CD4-positive, alpha-beta T cell treated with Interleukin-6 at 100 ng/mL for 8 hours (primary cell): Measurements from ENCODE around the gene DCUN1D4.
"Not testable (repeated sequence)": the region's sequence is repeated elsewhere in the genome, so short reads cannot be mapped to it uniquely, and the experiment has no call there.

Source experiments
- DNase-seq: peaks from one replicate; pipeline ENCODE4 v3.0.0-alpha.2; 2020; ENCODE audit warnings: mixed read lengths, low spot score

Gene DCUN1D4

GRCh38 chr4:51855270-51855669 is 12.3 kb downstream of the DCUN1D4 start:
- DNase-seq = no peak

GRCh38 chr4:51855751-51856150 is 12.8 kb downstream of the DCUN1D4 start:
- DNase-seq = no peak

GRCh38 chr4:51858605-51859202 is 15.8 kb downstream of the DCUN1D4 start:
- no peak for DNase-seq

DNA sequence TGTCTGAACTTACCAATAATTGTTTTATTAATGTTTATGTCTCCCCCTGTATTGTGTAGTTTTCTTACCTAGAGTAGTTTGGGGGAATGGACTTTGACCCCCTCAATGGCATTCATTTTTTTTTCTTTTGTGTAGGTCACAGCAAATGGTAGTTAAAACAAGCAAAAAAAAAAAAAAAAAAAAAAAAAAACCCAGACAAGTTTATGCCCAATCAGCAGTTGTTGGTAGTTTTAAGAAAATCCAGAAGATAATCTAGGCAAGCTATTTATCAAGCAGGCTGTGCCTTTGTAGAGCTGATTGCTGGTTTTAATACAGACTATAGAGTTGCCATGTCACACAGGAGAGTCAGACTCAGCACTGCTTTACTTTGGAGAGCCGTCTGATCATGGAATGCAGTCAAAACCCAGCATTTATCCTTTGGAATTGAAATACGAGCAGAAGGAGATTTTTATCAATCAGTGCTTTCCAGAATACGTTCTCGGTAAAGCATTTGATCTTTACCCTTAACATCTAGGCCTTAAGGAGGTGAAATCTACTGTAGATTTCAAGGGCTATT is 16.6 kb downstream of the DCUN1D4 start:
- no peak for DNase-seq

DNA sequence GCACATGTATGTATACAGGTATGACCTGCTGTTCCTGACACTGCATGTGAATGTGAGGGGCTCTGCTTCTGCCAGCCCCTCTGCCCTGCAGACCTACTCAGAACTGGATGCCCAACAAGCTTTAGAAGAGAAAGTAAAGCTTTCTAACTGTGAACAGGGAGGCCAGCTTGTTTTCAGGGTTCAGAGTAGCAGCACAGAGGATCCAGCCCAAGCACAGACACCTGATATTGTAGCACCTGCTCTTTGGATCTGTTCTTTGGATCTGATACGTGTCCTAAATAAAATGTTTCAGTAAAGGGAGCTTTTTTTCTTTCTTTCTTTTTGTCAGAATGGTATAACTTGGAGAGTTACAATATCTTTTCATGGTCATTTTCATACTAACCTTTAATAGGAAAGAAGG is 19.2 kb downstream of the DCUN1D4 start:
- no peak for DNase-seq

DNA sequence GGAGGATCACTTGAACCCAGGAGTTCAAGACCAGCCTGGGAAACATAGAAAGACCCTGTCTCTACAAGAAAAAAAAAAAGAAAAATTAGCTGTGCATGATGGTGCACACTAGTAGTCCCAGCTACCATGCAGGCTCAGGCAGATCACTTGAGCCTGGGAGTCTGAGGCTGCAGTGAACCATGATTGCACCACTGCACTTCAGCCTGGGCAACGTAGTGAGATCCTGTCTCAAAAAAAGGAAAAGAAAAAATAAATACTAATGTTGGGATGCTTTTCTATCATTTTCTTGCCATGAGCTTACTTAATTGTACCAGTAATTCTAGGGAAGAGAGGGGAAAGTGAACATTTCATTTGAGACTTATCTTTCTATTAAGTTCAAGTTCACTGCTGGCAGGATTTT is 19.8 kb downstream of the DCUN1D4 start:
- no peak for DNase-seq

DNA sequence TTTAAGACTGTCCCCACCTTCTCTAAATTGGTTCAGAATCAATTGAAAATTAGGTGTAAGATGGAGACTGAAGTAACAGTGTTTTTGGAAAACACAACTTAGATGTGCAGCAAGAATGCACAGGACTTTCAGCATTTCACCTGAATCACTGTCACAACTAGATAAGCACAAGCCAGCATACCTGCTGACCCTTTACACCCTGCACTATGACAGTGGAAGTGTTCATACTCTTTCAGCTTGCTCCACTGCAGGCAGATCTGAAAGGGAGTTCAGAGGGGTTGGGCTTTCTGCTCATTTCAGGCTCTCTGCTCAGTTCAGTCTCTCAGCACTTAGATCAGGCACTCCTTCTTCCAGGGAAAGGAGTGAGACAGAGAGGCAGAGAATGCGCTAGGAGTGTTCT is 22.8 kb downstream of the DCUN1D4 start:
- DNase-seq = no peak

DNA sequence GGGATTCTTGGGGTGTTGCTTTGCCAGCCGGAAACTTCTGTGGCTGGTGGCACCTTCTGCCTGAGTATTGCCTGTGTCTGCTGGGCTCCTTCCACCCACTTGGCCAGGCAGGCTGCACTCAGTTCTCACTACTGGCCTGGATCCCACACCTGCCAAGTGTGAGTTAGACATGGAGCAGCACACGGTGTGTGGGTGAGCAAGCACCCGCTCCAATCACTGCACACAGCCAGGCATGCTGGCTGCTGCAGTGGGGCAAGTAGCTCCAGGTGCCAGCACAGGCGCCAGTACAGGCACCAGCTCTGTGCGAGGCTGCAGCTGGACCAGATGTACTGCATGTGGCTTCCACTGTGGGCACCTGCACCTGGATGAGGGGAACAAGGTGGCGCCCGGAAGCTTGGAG is 23.9 kb downstream of the DCUN1D4 start:
- no peak for DNase-seq

DNA sequence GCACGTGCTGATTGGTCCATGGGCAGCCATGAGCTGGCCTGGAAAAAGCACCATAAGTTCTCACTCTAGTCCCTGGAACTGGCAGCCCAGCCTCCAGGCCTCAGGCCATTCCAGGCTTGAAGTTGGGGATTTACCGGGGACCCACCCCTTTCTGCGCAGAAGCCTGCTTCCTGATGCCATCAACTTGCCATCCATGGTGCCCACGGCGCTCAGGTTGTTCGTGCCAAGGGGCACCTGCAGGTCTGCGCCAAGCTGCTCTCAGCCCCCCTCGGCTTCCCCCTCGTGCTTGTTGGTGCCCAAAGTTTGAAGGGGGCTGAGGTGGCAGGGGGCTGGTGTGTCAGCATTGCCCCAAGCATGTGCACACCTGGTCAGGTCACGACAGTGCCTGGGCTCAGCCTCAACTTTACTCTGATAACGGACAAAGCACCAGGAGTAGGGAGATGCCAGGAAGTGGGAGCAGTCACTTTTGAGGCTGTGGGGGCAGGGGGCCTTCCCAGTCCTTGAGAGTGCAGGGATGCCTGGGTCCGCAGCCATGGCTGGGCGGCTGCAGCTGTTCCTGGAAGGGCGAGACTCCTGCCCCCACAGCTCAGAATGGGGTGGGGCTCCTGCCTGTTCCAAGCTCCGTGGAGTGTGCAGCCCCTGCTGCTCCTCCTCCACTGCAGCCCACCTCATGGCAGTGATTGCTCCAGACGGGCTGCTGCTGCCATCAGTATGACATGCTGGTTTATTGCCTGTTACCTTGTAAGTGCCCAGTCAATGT is 24.9 kb downstream of the DCUN1D4 start:
- no peak for DNase-seq

GRCh38 chr4:51868449-51868847 is 25.5 kb downstream of the DCUN1D4 start:
- no peak for DNase-seq

- DNase-seq = no peak
Observed at GRCh38 chr4:51870441-51871188, 27.7 kb downstream of the DCUN1D4 start.

GRCh38 chr4:51872283-51872997 is 29.5 kb downstream of the DCUN1D4 start:
- DNase-seq = no peak

DNA sequence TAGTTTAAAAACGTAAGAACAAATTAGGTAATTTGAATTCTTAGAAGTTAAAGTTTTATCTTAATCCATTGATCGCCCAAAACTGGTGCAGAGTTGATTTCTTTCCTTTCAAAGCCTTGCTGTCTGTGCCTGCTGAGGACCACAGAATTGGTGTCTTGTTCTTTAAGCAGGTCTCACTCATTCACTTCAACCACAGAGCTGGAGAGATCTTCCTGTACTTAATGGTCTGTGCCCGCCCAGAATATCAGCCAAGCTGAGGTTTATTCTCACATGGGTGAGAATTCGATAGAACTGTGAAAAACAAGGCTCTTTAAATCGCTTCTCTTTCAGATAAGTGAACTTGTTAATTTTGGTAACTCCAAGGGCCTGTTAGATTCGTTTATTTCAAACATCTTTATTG is 31.6 kb downstream of the DCUN1D4 start:
- DNase-seq = no peak

DNA sequence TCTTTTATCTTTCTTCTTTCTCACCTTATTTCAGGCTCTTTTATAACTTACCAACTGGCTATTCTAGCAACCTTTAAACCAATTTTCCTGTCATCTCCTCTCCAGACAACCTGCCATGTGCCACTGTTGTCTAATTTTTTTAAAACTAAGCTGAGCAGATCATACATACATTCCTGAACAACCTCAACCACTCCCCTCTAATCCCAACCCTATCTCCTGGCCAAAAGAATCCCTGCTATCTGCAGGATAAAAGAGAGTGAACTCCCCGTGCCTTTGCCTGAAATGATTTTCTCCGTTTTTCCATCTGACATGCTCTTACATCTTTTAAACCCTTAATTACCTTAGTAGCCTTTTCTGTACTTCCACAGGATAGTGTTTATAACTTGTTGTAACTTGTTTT is 35.5 kb downstream of the DCUN1D4 start:
- DNase-seq = no peak

DNA sequence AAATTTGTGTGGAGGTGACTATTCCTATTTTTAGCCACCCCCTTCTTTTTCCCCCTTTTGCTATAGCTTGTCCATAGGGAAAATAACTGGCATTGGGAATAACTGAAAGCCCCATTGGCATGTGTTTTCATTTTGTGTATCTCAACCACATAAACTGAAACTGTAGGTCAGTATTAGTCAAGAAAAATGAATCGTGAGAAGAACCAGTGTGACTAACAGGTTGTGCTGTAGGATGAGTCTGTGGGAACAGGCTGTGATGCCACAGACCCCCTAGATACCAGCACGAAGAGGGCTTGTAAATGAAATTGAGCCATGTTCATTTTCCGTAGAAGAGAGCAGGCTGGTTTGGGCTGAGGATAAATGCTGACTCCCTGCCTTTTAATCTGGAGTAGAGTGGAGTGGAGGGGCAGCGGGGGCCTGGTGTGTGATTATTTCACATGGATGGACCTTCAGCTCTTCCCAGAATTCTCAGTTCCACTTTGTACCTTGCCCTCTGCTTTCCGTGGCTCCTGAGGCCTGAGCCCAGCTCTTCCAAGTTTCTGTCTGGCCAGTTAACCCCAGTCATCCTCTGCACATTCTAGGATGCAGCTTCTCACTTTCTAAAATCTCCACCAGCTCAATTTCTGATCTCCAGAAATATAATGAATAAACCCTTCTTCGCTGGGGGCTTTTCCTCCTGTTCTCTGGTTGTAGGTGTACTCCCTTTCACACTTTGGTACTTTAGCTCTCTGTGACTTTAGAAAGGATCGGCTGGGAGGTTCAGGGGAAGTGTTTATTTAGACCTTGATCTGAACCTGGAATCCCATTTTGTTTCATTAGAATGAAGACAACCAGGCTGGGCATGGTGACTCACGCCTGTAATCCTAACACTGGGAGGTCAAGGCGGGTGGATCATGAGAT is 37.3 kb downstream of the DCUN1D4 start:
- no peak for DNase-seq

- DNase-seq = no peak
Observed at GRCh38 chr4:51884055-51884454, 41.1 kb downstream of the DCUN1D4 start.

GRCh38 chr4:51884606-51885005 is 41.7 kb downstream of the DCUN1D4 start:
- DNase-seq = no peak

GRCh38 chr4:51885363-51885762 is 42.4 kb downstream of the DCUN1D4 start:
- DNase-seq = no peak

GRCh38 chr4:51890760-51891159 is 47.8 kb downstream of the DCUN1D4 start:
- DNase-seq = no peak

DNA sequence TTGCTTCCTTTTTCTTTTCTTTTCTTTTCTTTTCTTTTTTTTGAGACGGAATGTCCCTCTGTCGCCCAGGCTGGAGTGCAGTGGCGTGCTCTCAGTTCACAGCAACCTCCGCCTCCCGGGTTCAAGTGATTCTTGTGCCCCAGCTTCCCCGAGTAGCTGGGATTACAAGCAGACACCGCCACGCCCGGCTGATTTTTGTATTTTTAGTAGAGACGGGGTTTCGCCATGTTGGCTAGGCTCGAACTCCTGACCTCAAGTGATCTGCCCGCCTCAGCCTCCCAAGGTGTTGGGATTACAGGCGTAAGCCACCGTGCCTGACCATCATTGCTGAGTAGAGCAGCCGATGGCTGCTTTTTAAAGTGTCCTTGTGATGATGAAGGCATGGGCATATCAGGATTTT is 50.4 kb downstream of the DCUN1D4 start:
- not testable (repeated sequence) for DNase-seq

DNA sequence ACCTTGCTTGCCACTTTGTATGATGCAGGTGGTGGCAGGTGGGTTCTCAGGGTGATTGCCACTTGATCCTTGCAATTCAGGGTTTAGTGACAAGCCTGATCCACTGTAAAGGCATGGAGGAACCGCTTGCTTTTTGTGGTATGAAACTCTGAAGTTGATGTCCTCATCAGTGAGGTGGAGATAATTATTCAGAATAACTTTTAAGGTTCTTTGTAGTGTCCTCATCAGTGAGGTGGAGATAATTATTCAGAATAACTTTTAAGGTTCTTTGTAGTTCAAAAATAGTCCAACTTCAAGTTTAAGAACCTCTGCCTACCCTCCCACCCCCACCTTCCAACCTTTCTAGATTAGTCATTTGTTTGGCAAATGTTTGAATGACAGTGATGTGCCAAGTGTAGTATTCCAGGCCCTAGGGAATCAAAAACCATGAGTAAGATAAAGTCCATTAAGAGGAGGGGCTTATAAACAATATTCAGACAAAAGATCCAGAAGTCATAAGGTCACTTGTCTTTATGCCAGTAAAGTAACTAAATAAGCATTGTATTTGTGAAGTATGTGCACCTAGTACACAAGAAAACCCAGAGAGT is 51.2 kb downstream of the DCUN1D4 start:
- no peak for DNase-seq
